PC-3 (cell line): Measurements from ENCODE around the gene TRIM47.

Experiments used
- EZH2 ChIP-seq: fragments of 300-600 bp; sonication (generic); IDR thresholded peaks from one replicate; pipeline ENCODE4 v1.6.1; 2017; ENCODE audit warnings: antibody characterized with exemption, mild to moderate bottlenecking, low read length; ENCODE audit not compliant: unreplicated experiment
- TF ChIP-seq, protein P1 (sequence below): fragments of 300-600 bp; sonication (generic); conservative IDR thresholded peaks from 2 replicates; pipeline ENCODE4 v1.5.1; 2017; ENCODE audit warnings: antibody characterized with exemption, low read depth, mild to moderate bottlenecking, low read length

DNA sequence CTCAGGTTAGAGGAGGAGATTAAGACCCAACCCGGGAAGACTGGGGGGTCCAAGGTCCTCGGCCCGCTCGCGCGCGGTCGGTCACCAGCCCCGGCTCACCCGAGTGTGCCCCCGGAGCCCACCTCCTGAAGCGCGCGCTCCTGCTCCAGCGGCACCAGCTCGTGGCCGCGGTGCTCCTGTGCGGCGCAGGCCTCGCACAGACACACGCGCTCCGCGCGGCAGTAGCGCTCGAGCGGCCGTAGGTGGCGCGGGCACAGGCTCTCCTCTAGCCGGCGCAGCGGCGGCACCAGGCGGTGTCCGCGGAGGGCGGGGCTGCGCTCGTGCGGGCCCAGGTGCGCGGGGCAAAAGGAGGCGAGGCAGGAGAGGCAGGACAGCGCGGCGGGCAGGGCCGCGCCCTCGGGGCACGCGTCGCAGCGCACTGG, 618 bp downstream of the TRIM47 start:
- TF ChIP-seq, protein P1, sequence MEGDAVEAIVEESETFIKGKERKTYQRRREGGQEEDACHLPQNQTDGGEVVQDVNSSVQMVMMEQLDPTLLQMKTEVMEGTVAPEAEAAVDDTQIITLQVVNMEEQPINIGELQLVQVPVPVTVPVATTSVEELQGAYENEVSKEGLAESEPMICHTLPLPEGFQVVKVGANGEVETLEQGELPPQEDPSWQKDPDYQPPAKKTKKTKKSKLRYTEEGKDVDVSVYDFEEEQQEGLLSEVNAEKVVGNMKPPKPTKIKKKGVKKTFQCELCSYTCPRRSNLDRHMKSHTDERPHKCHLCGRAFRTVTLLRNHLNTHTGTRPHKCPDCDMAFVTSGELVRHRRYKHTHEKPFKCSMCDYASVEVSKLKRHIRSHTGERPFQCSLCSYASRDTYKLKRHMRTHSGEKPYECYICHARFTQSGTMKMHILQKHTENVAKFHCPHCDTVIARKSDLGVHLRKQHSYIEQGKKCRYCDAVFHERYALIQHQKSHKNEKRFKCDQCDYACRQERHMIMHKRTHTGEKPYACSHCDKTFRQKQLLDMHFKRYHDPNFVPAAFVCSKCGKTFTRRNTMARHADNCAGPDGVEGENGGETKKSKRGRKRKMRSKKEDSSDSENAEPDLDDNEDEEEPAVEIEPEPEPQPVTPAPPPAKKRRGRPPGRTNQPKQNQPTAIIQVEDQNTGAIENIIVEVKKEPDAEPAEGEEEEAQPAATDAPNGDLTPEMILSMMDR, result peak; percentile 40
- TF ChIP-seq EZH2, result no peak
